GM21390 (cell line): ENCODE data around the gene AKNA.

Source experiments
- ATAC-seq: cut with Tn5 transposase; IDR thresholded peaks from one replicate; pipeline ENCODE4 v1.9.1; 2021; ENCODE audit not compliant: unreplicated experiment

Gene AKNA

GRCh38 chr9:114308361-114308950 is 79.3 kb downstream of the AKNA start:
- no peak for ATAC-seq

GRCh38 chr9:114307899-114308267 is 79.9 kb downstream of the AKNA start:
- ATAC-seq = no peak

- no peak for ATAC-seq
Measured at GRCh38 chr9:114304416-114305188, 83.2 kb downstream of the AKNA start.

- no peak for ATAC-seq
Measured at GRCh38 chr9:114303977-114304376, 83.8 kb downstream of the AKNA start.

- ATAC-seq = no peak
Measured at GRCh38 chr9:114303571-114303970, 84.2 kb downstream of the AKNA start.

GRCh38 chr9:114302727-114303126 is 85.1 kb downstream of the AKNA start:
- ATAC-seq = no peak

GRCh38 chr9:114301798-114302565 is 85.8 kb downstream of the AKNA start:
- ATAC-seq = no peak

- no peak for ATAC-seq
Measured at GRCh38 chr9:114300846-114301797, 86.7 kb downstream of the AKNA start.

- no peak for ATAC-seq
Measured at GRCh38 chr9:114300153-114300845, 87.5 kb downstream of the AKNA start.

GRCh38 chr9:114299286-114300152 is 88.3 kb downstream of the AKNA start:
- ATAC-seq = no peak

- no peak for ATAC-seq
Measured at GRCh38 chr9:114296338-114296737, 91.4 kb downstream of the AKNA start.

GRCh38 chr9:114294664-114295063 is 93.1 kb downstream of the AKNA start:
- ATAC-seq = no peak

- no peak for ATAC-seq
Measured at GRCh38 chr9:114291886-114292590, 95.7 kb downstream of the AKNA start.

GRCh38 chr9:114291064-114291474 is 96.7 kb downstream of the AKNA start:
- ATAC-seq = peak; percentile 54

GRCh38 chr9:114290561-114290986 is 97.2 kb downstream of the AKNA start:
- ATAC-seq = no peak

- ATAC-seq = no peak
Measured at GRCh38 chr9:114289571-114290481, 98.0 kb downstream of the AKNA start.

- ATAC-seq = no peak
Measured at GRCh38 chr9:114289106-114289505, 98.7 kb downstream of the AKNA start.
